GM19238 (cell line): ENCODE results near the gene NUMBL.
A peak's percentile ranks its signal among the peaks of the same experiment; 100 is the strongest.

Experiments
- DNase-seq: peaks from one replicate; pipeline ENCODE4 v3.0.0; 2011; ENCODE audit warnings: low spot score; ENCODE audit not compliant: insufficient read length

The NUMBL gene

DNA sequence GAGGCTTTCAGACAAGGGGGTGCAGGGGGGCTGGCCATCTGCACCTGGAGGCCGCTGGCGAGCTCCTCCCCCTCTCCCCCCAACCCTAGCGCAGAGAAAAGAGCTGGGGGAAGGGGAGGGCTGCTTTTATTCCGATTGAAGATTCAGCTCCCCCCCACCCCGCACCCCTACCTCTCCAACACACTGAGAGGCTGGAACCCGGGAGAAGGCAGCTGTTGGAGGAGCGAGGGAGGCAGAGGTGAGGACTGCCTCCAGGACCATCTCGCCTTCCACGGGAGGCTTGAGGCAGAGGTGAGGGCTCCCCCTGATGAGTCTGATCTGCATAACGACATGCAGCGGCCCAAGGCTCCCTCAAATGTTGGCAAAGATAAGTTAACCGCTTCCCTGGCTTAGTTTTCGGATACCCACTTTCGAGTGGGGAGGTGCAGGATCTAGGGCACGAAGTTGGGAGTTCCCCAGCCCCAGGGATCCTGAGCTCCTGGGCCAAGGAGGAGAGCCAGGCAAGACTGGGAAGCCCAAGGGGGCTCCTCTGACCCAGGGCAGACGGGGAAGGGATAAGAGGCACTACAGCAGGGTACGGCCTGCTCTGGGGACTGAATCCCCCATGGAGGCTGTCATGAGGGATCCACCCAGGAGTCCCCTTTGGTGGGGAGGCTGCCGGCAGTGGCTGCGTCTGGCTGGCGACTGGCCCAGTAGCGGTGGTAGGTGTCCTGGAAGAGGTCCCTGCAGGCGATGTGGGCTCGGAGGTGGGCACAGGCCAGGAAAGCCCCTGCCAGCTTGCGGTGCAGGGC lies 1.2 kb upstream of the NUMBL start:
- DNase-seq = no peak

- DNase-seq = peak; percentile 95
Observed at GRCh38 chr19:40690693-40691420, 406 bp upstream of the NUMBL start.

DNA sequence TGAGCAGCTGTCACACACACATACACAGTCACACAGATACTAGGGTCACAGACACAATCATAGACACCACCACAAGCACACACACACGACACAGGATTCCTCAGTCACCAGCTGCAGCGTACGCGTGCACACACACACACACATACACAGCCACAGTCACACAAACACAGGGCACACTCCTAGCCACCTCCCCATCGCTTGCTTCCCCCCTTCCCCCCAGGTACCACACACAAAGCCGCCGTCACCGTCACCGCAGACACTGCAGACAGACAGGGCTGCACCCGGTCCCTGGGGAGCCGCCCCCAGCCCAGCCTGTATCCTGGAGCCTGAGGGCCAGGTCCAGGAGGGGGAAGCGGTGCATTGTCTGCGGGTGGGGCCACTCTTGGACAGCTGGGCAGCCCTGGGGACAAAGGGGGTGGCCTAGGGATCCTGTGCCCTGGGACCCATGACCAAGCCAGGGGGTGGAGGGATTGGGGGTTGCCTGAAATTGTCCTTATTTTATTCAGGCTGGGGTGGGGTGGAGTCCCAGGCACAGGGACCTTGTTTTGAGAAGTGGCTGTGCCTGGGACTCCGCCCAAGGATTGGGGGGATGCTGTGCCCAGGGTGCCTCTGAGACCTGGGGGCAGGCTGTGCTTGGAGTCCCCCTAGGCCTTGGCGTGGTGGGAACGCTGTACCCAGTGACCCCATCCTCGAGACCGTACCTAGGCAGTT lies 957 bp downstream of the NUMBL start:
- DNase-seq = no peak

- no peak for DNase-seq
Observed at GRCh38 chr19:40688987-40689338, 1.5 kb downstream of the NUMBL start.

DNA sequence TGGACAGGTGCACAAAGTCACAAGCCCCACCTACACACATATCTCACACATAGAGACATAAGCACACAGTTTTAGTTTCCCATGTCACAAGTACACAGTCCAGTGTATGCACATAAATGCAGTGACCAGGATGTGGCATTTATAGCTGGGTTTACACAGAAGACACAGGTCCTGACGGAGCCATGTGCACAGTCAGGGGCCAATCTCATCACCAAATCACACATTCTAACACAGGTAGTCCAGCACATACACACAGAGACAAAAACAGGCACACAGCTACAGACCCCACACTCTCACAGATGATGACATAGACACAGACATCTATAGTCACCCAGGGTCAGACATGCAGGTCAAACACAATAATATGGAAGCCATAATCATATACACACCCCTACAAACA lies 2.1 kb downstream of the NUMBL start:
- DNase-seq = no peak

- no peak for DNase-seq
Observed at GRCh38 chr19:40687525-40688016, 2.9 kb downstream of the NUMBL start.

GRCh38 chr19:40686882-40687524 lies 3.4 kb downstream of the NUMBL start:
- no peak for DNase-seq

GRCh38 chr19:40685563-40685962 lies 4.9 kb downstream of the NUMBL start:
- no peak for DNase-seq

DNA sequence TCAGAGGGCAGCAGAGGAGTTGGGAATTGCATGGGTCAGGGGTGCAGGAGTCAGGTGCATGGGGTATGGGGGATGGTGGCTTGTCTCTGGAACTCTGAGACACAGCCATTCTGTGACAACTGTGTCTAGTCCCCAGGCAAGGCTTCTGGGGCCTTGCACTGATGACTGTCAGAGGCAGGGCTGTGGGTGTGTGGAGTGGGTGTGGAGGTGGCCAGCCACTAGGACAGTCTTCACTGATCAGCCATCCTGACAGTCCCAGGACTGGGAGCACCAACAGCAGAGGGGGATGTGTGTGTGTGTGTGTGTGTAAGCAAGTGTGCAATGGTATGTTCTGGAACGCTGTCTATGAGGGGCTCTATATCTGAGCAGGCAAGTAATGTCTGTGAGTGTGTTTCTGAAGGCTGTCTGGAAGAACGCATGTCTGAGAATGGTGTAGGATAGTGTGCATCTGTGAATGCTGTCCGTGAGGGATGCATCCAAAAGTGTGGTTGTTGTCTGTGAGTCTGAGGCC lies 5.4 kb downstream of the NUMBL start:
- no peak for DNase-seq

GRCh38 chr19:40684280-40684679 lies 6.2 kb downstream of the NUMBL start:
- DNase-seq = no peak

GRCh38 chr19:40683437-40683836 lies 7.0 kb downstream of the NUMBL start:
- no peak for DNase-seq

- DNase-seq = no peak
Observed at GRCh38 chr19:40682431-40682964, 8.0 kb downstream of the NUMBL start.

GRCh38 chr19:40681039-40681438 lies 9.4 kb downstream of the NUMBL start:
- no peak for DNase-seq

DNA sequence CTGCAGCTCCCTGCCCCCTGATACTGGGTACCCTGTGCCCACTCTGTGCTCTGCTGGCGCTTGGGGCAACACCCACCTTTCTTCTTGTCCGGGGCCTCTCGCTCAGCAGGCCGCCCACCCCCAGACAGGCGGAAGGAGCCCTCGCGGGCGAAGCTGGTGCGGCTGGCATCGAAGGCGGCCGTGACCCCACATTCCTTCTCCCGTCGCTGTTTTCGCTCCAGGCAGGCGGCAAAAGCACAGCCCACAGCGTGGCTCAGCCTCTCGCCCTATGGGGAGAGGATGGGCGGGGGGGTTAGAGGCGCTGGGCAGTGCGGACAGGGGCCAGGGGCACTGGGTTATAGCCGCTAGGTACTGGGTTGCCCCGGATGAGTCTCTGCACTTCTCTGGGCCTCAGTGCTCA lies 13.3 kb downstream of the NUMBL start:
- DNase-seq = no peak

DNA sequence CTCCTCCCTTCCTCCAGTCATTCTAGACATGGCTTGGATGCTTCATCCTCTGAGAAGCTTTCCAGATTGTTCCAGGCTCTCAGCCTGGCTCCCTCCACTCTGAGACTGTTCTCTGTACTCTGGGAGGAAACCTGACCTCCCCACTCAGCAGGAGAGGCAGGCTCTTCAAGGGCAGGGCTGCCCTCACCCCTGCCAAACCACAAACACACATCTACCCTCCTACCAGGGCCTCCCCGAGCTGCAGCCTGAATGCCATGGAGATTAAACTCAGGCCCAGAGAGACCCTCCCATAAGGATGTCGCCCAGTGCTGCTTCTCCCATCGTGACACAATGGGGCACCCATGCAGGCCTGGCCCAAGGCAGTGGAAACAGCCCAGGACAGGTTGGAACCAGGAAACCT lies 16.2 kb downstream of the NUMBL start:
- DNase-seq = no peak

DNA sequence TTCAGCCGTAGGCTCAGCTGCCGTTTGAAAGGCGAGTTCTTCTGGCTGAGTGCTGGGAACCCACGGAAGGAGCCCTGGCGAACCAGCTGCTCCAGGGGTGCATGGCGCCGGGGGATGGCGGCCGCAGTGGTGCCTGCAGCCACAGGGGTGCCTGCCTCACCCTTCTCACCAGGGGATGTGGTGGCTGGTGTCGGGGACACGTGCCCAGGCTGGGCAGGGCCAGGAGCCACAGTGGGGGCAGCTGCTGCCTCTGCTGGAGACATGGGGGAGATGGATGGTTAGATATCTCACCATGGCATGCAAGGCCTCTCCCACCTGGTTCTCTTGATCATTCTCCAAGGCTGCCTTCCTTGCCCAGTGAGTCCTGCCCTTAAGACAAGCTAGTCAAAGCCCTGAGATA lies 17.1 kb downstream of the NUMBL start:
- no peak for DNase-seq

DNA sequence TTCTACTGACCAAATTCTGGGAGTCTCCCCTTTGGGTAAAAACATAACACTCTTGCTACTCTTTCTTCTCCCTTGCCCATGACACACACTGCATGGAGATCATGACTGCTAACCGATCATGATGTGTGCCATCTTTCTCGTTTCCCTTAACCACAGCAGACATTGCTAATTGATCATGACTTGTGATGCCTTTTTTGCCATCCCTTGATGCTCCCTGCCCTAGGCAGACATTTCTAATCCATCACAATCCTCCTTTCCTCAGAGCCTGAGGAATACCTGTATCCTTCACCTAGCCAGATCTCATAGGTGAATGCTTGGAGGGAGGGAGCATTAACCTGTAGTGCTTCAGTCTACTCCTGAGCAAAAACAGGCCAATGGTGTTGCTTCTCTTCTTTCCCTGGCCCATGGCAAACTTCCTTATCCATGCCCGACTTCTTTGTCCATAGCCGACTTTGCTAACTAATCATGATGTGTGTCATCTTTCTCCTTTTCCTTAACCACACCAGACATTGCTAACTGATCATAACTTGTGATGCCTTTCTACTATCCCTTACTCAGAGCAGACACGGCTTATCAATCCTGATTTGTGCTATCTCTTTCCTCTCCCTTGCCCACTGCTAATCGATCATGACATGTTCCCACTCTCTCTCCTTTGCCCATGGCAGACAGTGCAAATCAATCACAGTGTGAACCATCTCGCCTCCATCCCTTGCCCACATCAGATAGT lies 17.7 kb downstream of the NUMBL start:
- no peak for DNase-seq

DNA sequence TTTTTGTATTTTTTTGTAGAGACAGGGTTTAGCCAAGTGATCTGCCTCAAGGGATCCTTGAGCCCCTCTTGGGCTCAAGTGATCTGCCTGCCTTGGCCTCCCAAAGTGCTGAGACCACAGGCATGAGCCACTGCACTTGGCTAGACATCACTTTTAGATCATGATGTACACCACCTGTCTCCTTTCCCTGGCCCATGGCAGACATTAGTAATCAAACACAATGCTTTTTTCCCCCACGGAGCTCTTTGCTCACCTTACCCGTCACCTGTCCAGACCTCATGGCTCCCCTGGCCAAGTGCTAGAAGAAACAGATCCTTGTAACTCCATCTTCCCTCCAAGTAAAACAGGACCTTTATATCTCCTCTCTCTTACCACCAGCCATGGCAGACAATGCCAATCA lies 18.4 kb downstream of the NUMBL start:
- DNase-seq = no peak

DNA sequence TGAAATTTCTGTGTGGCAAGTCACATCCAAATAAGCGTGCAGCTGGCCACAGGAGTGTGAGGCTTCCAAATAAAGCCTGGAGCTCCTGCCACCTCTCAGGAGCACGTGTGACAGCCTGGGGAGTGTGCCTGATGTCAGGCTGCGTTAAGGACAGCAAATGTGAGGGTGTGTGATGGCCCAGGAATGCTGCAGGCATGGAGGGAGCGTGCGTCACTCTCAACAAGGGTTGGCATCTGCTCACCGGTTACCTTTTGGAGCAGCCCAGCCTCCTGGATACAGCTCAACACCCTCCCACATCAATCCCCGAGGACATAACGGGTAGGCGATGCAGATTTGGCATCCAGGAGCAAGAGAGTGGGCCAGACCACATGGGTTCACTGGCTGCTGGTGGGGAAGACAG lies 19.0 kb downstream of the NUMBL start:
- no peak for DNase-seq

DNA sequence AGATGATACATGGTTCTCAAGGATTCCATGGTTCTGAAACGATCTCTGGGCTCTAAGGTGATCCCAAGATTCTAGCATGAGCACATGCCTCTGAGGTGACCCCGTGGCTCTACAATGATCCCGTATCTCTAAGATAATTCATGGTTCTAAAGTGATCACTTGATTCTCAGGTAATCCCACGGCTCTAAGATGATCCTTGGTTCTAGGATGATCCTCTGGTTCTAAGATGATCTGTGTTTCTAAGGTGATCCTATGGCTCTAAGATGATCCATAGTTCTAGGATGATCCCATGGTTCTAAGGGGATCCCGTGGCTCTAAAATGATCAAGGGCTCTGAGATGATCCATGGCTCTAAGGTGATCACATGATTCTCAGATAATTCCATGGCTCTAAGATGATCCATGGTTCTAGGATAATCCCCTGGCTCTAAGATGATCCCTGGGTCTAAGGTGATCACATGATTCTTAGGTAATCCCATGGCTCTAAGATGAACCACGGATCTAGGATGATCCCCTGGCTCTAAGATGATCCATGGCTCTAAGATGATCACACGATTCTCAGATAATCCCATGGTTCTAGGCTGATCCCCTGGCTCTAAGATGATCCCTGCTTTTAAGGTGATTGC lies 21.3 kb downstream of the NUMBL start:
- DNase-seq = no peak
